GM12878 (cell line): ENCODE data around the gene PARS2. TPM values are rescaled to one million over a fixed set of nuclear protein-coding genes. Genes with fewer than 3 reads are reported as not detected.

Experiments
- CBFB ChIP-seq: IDR thresholded peaks from 2 replicates; pipeline ENCODE4 v1.6.1; 2016; ENCODE audit warnings: antibody characterized with exemption, low read depth
- CEBPZ ChIP-seq: fragments of 150-350 bp; IDR thresholded peaks from 2 replicates; pipeline ENCODE4 v1.6.1; 2016; ENCODE audit warnings: low read depth, low read length
- CTCF ChIP-seq, 3 experiments: IDR thresholded peaks in 2 of 3; conservative IDR thresholded peaks in 1 of 3; 2 replicates each; pipeline ENCODE4 v1.5.1; 2011; ENCODE audit warnings: low read depth in 3 of 3, low read length in 3 of 3, mild to moderate bottlenecking in 3 of 3, control low read depth in 2 of 3, moderate library complexity in 2 of 3, inconsistent platforms in 1 of 3, mixed read lengths in 1 of 3; ENCODE audit not compliant: control insufficient read depth in 2 of 3, insufficient read depth in 1 of 3; ENCODE audit errors: extremely low read depth in 1 of 3
- DPF2 ChIP-seq: fragments of 450-650 bp; IDR thresholded peaks from 2 replicates; pipeline ENCODE4 v1.6.1; 2017; ENCODE audit warnings: mild to moderate bottlenecking
- HDAC2 ChIP-seq: fragments of 200-600 bp; sonication (generic); IDR thresholded peaks from 2 replicates; pipeline ENCODE4 v1.6.1; 2017
- IKZF1 ChIP-seq: fragments of 450-650 bp; conservative IDR thresholded peaks from 2 replicates; pipeline ENCODE4 v1.6.1; 2017; ENCODE audit warnings: antibody characterized with exemption, mild to moderate bottlenecking
- KLF5 ChIP-seq: fragments of 450-650 bp; IDR thresholded peaks from 2 replicates; pipeline ENCODE4 v1.6.1; 2014; ENCODE audit warnings: mild to moderate bottlenecking; ENCODE audit not compliant: partially characterized antibody
- MEF2A ChIP-seq: IDR thresholded peaks from 2 replicates; pipeline ENCODE4 v1.6.1; 2011; ENCODE audit warnings: low read depth, mild to moderate bottlenecking, low read length, moderate library complexity; ENCODE audit not compliant: insufficient read depth
- NBN ChIP-seq: fragments of 450-650 bp; IDR thresholded peaks from 2 replicates; pipeline ENCODE4 v1.6.1; 2016
- NFYA ChIP-seq: IDR thresholded peaks from 2 replicates; pipeline ENCODE4 v1.6.1; 2011; ENCODE audit warnings: low read depth, mild to moderate bottlenecking, low read length, improper control_type of control experiment, borderline replicate concordance
- NR2C2 ChIP-seq: IDR thresholded peaks from 2 replicates; pipeline ENCODE4 v1.6.1; 2011; ENCODE audit warnings: borderline replicate concordance, low read depth; ENCODE audit not compliant: control insufficient read depth, insufficient read length
- NRF1 ChIP-seq: conservative IDR thresholded peaks from 2 replicates; pipeline ENCODE4 v1.6.1; 2011; ENCODE audit warnings: mild to moderate bottlenecking, low read depth, low read length, improper control_type of control experiment
- PAX5 ChIP-seq: IDR thresholded peaks from 2 replicates; pipeline ENCODE4 v1.6.1; 2011; ENCODE audit warnings: low read depth, low read length, borderline replicate concordance
- POLR2A ChIP-seq: IDR thresholded peaks from 2 replicates; pipeline ENCODE4 v1.6.1; 2011; ENCODE audit warnings: low read depth, mild to moderate bottlenecking, low read length
- RAD21 ChIP-seq: IDR thresholded peaks from 2 replicates; pipeline ENCODE4 v1.6.1; 2011; ENCODE audit warnings: mild to moderate bottlenecking, low read depth, low read length, moderate library complexity; ENCODE audit not compliant: insufficient read depth
- RB1 ChIP-seq: fragments of 450-650 bp; formaldehyde crosslinking; IDR thresholded peaks from 2 replicates; pipeline ENCODE4 v1.6.1; 2017; ENCODE audit warnings: mild to moderate bottlenecking, borderline replicate concordance
- RELB ChIP-seq: fragments of 450-650 bp; IDR thresholded peaks from 2 replicates; pipeline ENCODE4 v1.6.1; 2017; ENCODE audit warnings: low read depth, mild to moderate bottlenecking, moderate library complexity
- SMAD1 ChIP-seq: fragments of 450-650 bp; IDR thresholded peaks from 2 replicates; pipeline ENCODE4 v1.6.1; 2018; ENCODE audit warnings: mild to moderate bottlenecking, low read depth; ENCODE audit not compliant: partially characterized antibody
- SMC3 ChIP-seq: IDR thresholded peaks from 2 replicates; pipeline ENCODE4 v1.6.1; 2011; ENCODE audit warnings: low read length, improper control_type of control experiment, borderline replicate concordance
- SPI1 ChIP-seq: IDR thresholded peaks from 2 replicates; pipeline ENCODE4 v1.6.1; 2011; ENCODE audit warnings: low read depth, mild to moderate bottlenecking, low read length, moderate library complexity, borderline replicate concordance; ENCODE audit not compliant: insufficient read depth
- SUPT20H ChIP-seq: IDR thresholded peaks from 2 replicates; pipeline ENCODE4 v1.6.1; 2011; ENCODE audit warnings: low read depth, mild to moderate bottlenecking, low read length, moderate library complexity, borderline replicate concordance; ENCODE audit not compliant: control insufficient read depth
- TCF3 ChIP-seq: IDR thresholded peaks from 2 replicates; pipeline ENCODE4 v1.6.1; 2012; ENCODE audit warnings: low read depth, mild to moderate bottlenecking, low read length, borderline replicate concordance; ENCODE audit not compliant: insufficient read depth
- YBX1 ChIP-seq: fragments of 450-650 bp; IDR thresholded peaks from 2 replicates; pipeline ENCODE4 v1.6.1; 2016; ENCODE audit warnings: antibody characterized with exemption
- YY1 ChIP-seq: IDR thresholded peaks from 2 replicates; pipeline ENCODE4 v1.6.1; 2011; ENCODE audit warnings: low read depth, mild to moderate bottlenecking, low read length
- ZNF384 ChIP-seq: IDR thresholded peaks from 2 replicates; pipeline ENCODE4 v1.6.1; 2012; ENCODE audit warnings: low read depth, mild to moderate bottlenecking, low read length, improper control_type of control experiment, borderline replicate concordance
- ZNF622 ChIP-seq: fragments of 450-650 bp; IDR thresholded peaks from 2 replicates; pipeline ENCODE4 v1.6.1; 2017; ENCODE audit warnings: mild to moderate bottlenecking, inconsistent platforms
- polyA plus RNA-seq, 11 experiments: library from polyadenylated mRNA; depleted of rRNA in 4 of 11; unstranded in 6 of 11; stranded (reverse) in 5 of 11; fragments of >200 nt; fragmentation: Nextera tagmentation in 4 of 11; fragmentation: Illumina TruSeq in 1 of 11; extraction: Ambion mirVana in 4 of 11; extraction: Trizol in 1 of 11; gene quantifications; 1 replicate in 1 of 11; 2 replicates in 10 of 11; pipeline versions ENCODE4 v1.2.1 to v1.2.3, GENCODE V29; 2011 to 2016; ENCODE audit warnings: inconsistent platforms in 2 of 11, missing spikeins in 2 of 11, low read depth in 1 of 11
- total RNA-seq, 4 experiments: library from RNA; depleted of rRNA in 3 of 4; stranded (reverse); fragments of >200 nt in 3 of 4; fragmentation: Illumina TruSeq in 1 of 4; extraction: Trizol in 1 of 4; gene quantifications; 2 replicates each; pipeline versions ENCODE4 v1.2.1 to v1.2.3, GENCODE V29; 2013 to 2021

The PARS2 gene
- total and polyA plus RNA-seq, 10 of the 15 experiments (the other 5 are each of a cell fraction or from before 2014, with no cell fraction given), result 3.7 to 12.2 (median 5.9) TPM

DNA sequence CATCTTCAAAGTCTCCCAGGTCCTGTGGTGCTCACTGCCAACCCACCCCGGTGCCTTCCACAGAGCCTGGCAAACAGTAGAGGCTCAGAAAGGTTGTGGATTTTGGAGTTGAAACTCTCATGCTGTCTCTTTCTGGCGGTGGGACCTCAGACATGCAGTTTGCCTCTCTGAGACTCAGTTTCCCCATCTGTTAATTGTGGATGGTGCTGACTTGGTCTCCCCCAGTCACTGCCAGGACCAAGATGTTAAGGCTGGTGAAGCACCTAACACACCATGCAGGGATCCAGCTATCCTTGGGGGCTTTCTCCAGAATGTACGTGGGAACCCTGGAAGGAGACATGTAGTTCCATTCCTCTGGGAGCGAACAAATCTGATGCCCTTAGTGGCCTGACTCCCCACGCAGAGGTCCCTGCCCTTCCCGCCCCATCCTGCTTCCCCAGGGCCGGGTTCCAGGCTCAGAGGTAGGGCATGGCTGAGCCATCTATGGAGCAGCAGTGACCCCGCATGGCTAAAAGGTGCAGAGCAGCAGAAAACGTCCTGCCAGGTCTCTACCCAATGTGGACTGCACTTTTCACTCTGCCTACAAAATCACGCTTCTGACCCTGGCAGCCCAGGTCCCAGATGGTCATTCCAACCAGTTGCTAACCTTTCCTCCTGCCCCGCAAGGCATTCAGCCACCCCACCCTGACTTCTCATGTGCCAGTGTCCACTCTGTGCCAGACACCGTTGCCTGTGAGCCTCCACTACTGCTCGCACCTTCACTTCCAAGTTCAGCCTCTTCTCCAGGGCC is 46.0 kb upstream of the PARS2 start (continued):
- no peak for TF ChIP-seq CEBPZ
- no peak for TF ChIP-seq SMAD1
- TF ChIP-seq ZNF384, result no peak
- TF ChIP-seq SPI1, result no peak
- no peak for TF ChIP-seq TCF3
- TF ChIP-seq NR2C2, result no peak
- TF ChIP-seq NFYA, result no peak
- no peak for TF ChIP-seq MEF2A
- TF ChIP-seq SUPT20H, result no peak
- no peak for TF ChIP-seq PAX5
- no peak for TF ChIP-seq POLR2A
- no peak for TF ChIP-seq DPF2
- no peak for TF ChIP-seq RELB
- TF ChIP-seq RAD21, result peak; percentile 98
- no peak for TF ChIP-seq YBX1
- no peak for TF ChIP-seq NRF1
- TF ChIP-seq CTCF (IDR thresholded peaks at IDR 0.05 in 2 of 3, conservative IDR thresholded peaks at IDR 0.05 in 1 of 3; ENCODE audit: control insufficient read depth in 2 of 3, extremely low read depth in 1 of 3, insufficient read depth in 1 of 3, low read depth in 3 of 3, low read length in 3 of 3), result peak; percentile 91 to 96 (median 91)
- peak; percentile 35; the same call in 1 of the 2 replicates for TF ChIP-seq YY1
- no peak for TF ChIP-seq HDAC2
- TF ChIP-seq NBN, result no peak
- TF ChIP-seq KLF5, result no peak
- no peak for TF ChIP-seq CBFB
- TF ChIP-seq RB1, result no peak
- TF ChIP-seq ZNF622, result no peak
- TF ChIP-seq IKZF1, result 0 out of 2 replicates have a peak, but pooled peaks have one; percentile 17
- TF ChIP-seq SMC3, result peak; percentile 84
